Fibroblast of the aortic adventitia (primary cell): Measurements from ENCODE around the gene CPXM2. TPM values are rescaled to one million over a fixed set of nuclear protein-coding genes. Genes with fewer than 3 reads are reported as not detected.

Source experiments
- total RNA-seq: library from RNA; depleted of rRNA; stranded (reverse); fragments of >200 nt; gene quantifications from 2 replicates; pipeline ENCODE4 v1.2.3, GENCODE V29; 2012; ENCODE audit warnings: low replicate concordance

The CPXM2 gene
- total RNA-seq, 1 donor: 64.0 TPM

Other genes starting within 250 kb of the CPXM2 start
- gene GPR26, start 225.5 kb downstream of the CPXM2 start, total RNA-seq: under 0.01 TPM in 1 of 2 replicates, not detected in the other
- gene CHST15, start 201.8 kb upstream of the CPXM2 start, total RNA-seq: 2.0 and 5.6 TPM in 2 replicates